Activated naive CD8-positive, alpha-beta T cell treated with anti-CD3 and anti-CD28 coated beads, Interleukin-2, amount 50 U/mL, for 24 hours (primary cell): ENCODE data around the gene WDR55.
"Not testable (repeated sequence)": the region's sequence is repeated elsewhere in the genome, so short reads cannot be mapped to it uniquely, and the experiment has no call there.

Source experiments
- ATAC-seq: fragments of 150-1000 bp; cut with Tn5 transposase; one replicate; pipeline ENCODE4 v1.10.0; 2021
- DNase-seq: peaks from one replicate; pipeline ENCODE4 v3.0.0; 2021
- H3K27ac Mint-ChIP-seq: one replicate; pipeline ENCODE4 v1.8.0; 2021; ENCODE audit warnings: mild to moderate bottlenecking, mixed read lengths
- H3K27me3 Mint-ChIP-seq: one replicate; pipeline ENCODE4 v1.8.0; 2021; ENCODE audit warnings: mixed read lengths
- H3K36me3 Mint-ChIP-seq: one replicate; pipeline ENCODE4 v1.8.0; 2021; ENCODE audit warnings: low read depth, mixed read lengths
- H3K4me1 Mint-ChIP-seq: one replicate; pipeline ENCODE4 v1.8.0; 2021; ENCODE audit warnings: mixed read lengths
- H3K4me3 Mint-ChIP-seq: one replicate; pipeline ENCODE4 v1.8.0; 2021; ENCODE audit warnings: mild to moderate bottlenecking, moderate library complexity, mixed read lengths
- H3K9me3 Mint-ChIP-seq: one replicate; pipeline ENCODE4 v1.8.0; 2021; ENCODE audit warnings: mixed read lengths

Gene WDR55, protein sequence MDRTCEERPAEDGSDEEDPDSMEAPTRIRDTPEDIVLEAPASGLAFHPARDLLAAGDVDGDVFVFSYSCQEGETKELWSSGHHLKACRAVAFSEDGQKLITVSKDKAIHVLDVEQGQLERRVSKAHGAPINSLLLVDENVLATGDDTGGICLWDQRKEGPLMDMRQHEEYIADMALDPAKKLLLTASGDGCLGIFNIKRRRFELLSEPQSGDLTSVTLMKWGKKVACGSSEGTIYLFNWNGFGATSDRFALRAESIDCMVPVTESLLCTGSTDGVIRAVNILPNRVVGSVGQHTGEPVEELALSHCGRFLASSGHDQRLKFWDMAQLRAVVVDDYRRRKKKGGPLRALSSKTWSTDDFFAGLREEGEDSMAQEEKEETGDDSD

DNA sequence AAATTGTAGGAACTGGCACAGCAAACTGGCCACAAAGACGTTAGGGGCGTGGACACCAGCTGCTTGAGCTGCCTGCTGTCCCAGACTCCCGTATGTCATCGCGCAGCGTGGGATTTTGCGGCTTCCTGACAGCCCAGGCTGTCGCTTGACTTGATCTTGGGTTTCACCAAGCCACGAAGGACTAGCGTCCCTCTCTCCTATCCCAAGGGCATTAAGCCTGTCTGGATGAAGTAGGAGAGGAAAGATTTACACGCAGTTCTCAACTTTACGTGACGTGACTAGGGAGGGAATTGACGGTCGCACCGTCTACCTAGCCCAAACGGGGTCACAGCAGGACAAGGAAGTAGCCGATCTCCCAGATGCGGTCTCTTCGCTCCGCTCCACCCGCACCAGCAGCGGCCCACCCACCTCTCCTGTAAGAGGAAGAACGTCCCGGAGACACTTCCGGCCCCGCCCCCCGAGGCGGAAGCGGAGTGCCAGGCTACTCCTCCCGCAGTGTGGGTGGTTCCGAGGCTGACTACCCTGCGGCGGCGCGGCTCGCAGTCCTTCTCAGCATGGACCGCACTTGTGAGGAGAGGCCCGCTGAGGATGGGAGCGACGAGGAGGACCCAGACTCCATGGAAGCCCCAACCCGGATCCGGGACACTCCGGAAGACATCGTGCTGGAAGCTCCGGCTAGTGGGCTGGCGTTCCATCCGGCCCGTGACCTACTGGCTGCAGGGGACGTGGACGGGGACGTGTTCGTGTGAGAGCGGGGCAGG, at the start of gene WDR55:
TSS of gene WDR55 (plus strand) at position 546 of the 761 bp plus-strand sequence. CDS start at position 555, 9 bp downstream.
- H3K9me3 Mint-ChIP-seq, result no peaks in the 10 kb centered on the region
- H3K4me1 Mint-ChIP-seq, result peaks cover 39% of the 10 kb centered on the region
- H3K27me3 Mint-ChIP-seq, result no peaks in the 10 kb centered on the region
- ATAC-seq, result peak; percentile 96
- DNase-seq, result peak; percentile 97
- H3K4me3 Mint-ChIP-seq, result peak within 1 kb of the TSS; percentile 99
- H3K36me3 Mint-ChIP-seq, result peaks cover 64% of the 10 kb centered on the region
- H3K27ac Mint-ChIP-seq, result peak within 1 kb of the TSS; percentile 98

DNA sequence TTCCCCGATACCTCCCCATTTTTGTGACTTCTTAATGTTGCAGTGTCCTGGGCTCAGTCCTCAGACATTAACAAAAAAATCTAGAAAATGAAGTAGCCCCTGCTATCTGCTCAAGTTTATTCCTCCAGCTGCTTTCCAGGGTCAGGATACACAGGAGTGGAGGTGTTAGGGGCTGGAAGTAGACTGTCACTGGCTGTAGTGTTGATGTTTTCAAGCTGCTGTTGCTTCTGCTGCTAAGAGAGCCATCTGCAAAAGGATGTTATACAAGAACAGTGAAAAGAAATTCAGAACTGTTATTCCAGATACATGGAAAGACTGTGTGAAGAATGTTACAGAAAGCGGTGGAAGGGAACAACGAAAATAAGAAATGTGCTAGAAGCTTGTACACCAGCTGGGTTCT, 42.4 kb upstream of the WDR55 start:
- no peak for DNase-seq
- Mint-ChIP-seq H3K9me3 (peaks cover 3% of the 10 kb centered on the region), H3K4me3 (no peak overlapping the region), H3K27me3 (peaks cover 17% of the 10 kb centered on the region), H3K27ac (no peak overlapping the region), H3K4me1 (no peaks in the 10 kb centered on the region), H3K36me3 (no peaks in the 10 kb centered on the region)
- ATAC-seq, result no peak

DNA sequence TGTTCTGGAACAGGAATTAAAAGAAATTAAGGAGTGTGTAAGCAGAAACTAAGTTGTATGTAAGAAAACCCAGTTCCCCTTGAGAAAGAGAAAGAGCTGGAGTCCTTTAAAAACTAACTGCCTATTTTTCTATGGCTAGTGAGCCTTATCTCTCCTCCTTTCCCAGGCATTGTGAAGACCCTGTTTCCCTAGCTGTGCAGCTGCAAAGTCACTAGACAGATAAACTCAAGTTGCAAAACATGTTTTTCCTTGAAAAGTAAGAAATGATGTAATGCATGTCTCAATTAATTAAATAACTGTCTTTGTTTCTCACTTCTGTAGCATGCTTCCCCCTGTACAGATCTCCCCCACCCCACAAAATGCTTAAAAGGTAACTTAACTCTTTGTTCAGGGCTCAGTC, 41.6 kb upstream of the WDR55 start:
- not testable (repeated sequence) for H3K36me3 Mint-ChIP-seq, H3K4me1 Mint-ChIP-seq, H3K4me3 Mint-ChIP-seq, DNase-seq, ATAC-seq, H3K27ac Mint-ChIP-seq
- H3K9me3 Mint-ChIP-seq, result peaks cover 10% of the 10 kb centered on the region
- peaks cover 20% of the 10 kb centered on the region for H3K27me3 Mint-ChIP-seq

DNA sequence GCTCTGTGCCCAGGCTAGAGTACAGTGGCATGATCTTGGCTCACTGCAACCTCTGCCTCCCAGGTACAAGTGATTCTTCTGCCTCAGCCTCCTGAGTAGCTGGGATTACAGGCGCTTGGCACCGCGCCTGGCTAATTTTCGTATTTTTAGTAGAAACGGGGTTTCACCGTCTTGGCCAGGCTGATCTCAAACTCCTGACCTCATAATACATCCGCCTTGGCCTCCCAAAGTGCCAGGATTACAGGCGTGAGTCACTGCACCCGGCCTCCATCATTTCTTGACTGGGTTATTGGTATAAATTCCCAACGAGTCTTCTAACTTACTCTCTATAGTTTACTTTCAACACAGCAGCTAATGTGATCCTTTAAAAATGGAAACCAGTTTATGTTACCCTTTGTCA, 39.8 kb upstream of the WDR55 start:
- H3K27ac Mint-ChIP-seq, H3K4me3 Mint-ChIP-seq, H3K36me3 Mint-ChIP-seq, ATAC-seq, H3K4me1 Mint-ChIP-seq, DNase-seq: not testable (repeated sequence)
- H3K27me3 Mint-ChIP-seq, result peaks cover 15% of the 10 kb centered on the region
- H3K9me3 Mint-ChIP-seq, result peaks cover 13% of the 10 kb centered on the region

DNA sequence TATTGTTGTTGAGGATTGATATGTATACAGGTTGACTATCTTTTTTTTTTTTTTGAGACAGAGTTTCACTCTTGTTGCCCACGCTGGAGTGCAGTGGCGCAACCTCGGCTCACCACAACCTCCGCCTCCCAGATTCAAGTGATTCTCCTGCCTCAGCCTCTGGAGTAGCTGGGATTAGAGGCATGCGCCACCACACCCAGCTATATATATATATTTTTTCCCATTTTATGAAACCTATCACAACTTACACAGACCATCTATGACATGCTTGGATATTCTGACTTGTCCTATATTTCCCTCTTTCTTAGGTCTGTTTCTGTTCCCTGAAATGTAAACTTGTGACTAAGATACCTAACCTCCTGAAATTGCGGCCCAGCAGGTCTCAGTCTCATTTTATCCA, 36.7 kb upstream of the WDR55 start:
- peaks cover 13% of the 10 kb centered on the region for H3K9me3 Mint-ChIP-seq
- H3K27ac Mint-ChIP-seq, result no peak overlapping the region
- no peak overlapping the region for H3K4me3 Mint-ChIP-seq
- H3K36me3 Mint-ChIP-seq, result peaks cover 2% of the 10 kb centered on the region
- no peak for DNase-seq
- H3K27me3 Mint-ChIP-seq, result peaks cover 16% of the 10 kb centered on the region
- peaks cover 13% of the 10 kb centered on the region for H3K4me1 Mint-ChIP-seq
- no peak for ATAC-seq

DNA sequence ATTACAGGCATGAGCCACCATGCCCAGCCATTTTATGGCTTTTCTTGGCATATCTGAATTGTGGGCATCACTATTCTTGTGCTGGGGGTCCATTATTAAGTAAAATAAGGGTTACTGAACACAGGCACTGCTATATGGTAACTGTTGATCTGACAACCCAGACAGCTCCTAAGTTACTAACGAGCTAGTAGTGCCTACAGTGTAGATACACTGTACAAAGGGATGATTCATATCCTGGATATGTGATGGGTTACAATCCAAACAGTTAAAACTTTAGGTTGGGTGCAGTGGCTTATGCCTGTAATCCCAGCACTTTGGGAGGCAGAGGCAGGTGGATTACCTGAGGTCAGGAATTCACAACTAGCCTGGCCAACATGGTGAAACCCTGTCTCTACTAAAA, 36.0 kb upstream of the WDR55 start:
- peaks cover 2% of the 10 kb centered on the region for H3K36me3 Mint-ChIP-seq
- H3K9me3 Mint-ChIP-seq, result peaks cover 13% of the 10 kb centered on the region
- no peak overlapping the region for H3K27ac Mint-ChIP-seq
- H3K27me3 Mint-ChIP-seq, result peaks cover 22% of the 10 kb centered on the region
- no peak overlapping the region for H3K4me3 Mint-ChIP-seq
- DNase-seq (no peak), ATAC-seq (no peak)
- peaks cover 20% of the 10 kb centered on the region for H3K4me1 Mint-ChIP-seq

DNA sequence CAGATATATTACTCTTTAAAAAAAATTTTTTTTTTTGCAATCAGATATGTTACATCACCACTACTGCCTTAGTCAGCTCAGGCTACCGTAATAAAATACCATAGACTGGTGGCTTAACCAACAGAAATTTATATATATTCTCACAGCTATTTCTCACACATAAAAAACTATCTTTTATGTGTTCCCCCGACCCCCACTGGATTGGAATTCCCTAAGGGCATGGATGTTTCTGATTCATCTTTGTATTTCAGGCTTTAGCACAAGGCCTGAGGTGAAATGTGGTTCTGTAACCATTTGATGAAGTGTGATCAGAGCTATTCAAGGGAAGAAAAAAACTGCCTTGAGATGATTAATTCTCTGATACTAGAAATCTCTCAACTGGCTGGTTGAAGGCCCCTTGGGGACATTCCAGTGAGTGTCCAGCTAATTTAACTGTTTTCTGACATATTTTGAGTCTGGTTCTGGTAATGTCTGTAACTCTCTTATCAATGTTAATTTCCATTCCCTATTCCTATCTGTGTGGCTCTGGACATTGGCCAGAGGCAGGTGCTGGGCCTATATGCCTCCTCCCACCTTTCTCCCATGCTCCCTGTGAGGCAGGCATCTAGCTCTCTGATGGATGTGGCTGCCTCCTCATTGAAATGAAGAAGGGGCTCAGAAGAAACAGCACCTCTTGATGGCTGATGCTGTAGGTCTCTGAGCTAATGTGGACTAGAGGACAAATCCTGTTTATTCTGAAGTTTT, 34.2 kb upstream of the WDR55 start:
- peaks cover 33% of the 10 kb centered on the region for H3K4me1 Mint-ChIP-seq
- DNase-seq, result no peak
- H3K9me3 Mint-ChIP-seq, result peaks cover 13% of the 10 kb centered on the region
- no peak overlapping the region for H3K4me3 Mint-ChIP-seq
- peaks cover 2% of the 10 kb centered on the region for H3K36me3 Mint-ChIP-seq
- peaks cover 24% of the 10 kb centered on the region for H3K27me3 Mint-ChIP-seq
- H3K27ac Mint-ChIP-seq, result no peak overlapping the region
- ATAC-seq, result no peak

DNA sequence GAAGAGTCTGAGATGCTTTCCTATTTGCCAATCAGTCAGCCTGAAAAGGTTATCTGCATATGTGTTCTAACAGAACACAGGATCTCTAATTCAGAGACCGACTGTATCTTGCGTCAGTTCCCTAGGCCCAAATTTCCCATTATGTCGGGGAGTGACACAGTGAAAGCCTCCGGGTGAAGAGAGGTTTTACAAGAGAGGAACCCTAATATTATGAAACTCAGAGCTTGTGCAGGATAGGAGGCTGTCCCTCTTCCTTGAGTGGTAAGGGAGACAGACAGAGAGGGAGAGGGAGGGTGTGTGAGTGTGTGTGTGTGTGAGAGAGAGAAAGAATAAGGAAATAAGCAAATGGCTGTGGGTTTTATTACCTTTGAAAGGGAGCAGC, 33.7 kb upstream of the WDR55 start:
- Mint-ChIP-seq H3K4me1 (peaks cover 33% of the 10 kb centered on the region), H3K4me3 (peak overlapping the region; percentile 25), H3K9me3 (peaks cover 13% of the 10 kb centered on the region), H3K27me3 (peaks cover 24% of the 10 kb centered on the region), H3K27ac (no peak overlapping the region), H3K36me3 (peaks cover 2% of the 10 kb centered on the region)
- no peak for ATAC-seq
- no peak for DNase-seq

DNA sequence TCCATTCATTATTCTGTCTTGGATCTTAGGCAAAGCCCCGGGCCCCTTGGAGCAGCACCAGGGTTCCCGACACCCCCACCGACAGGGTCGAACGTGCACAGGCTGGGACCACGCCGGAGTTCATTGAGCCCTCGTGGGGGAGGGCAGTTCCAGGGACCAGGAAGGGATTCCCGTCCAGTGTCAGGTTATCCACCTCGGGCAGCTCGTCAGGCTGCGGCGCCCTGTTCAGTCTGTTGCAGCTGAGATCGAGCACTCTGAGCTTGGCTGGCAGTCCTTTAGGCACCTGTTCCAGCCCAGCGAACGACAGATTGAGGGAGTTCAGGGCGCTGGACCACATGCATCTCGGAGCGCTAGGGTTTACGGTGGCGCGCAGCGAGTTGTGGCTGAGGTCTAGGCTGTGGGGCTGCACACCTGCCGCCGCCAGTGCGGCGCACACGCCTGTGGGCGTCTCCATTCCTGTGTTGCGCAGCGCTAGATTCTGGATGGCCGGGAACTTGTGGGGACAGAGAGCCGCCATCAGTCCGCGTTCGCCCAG, 32.8 kb upstream of the WDR55 start:
- peaks cover 2% of the 10 kb centered on the region for H3K36me3 Mint-ChIP-seq
- H3K27me3 Mint-ChIP-seq, result peaks cover 24% of the 10 kb centered on the region
- peak overlapping the region; percentile 75 for H3K4me3 Mint-ChIP-seq
- H3K4me1 Mint-ChIP-seq, result peaks cover 33% of the 10 kb centered on the region
- DNase-seq (no peak), ATAC-seq (peak; percentile 20)
- H3K9me3 Mint-ChIP-seq, result peaks cover 13% of the 10 kb centered on the region
- H3K27ac Mint-ChIP-seq, result no peak overlapping the region

DNA sequence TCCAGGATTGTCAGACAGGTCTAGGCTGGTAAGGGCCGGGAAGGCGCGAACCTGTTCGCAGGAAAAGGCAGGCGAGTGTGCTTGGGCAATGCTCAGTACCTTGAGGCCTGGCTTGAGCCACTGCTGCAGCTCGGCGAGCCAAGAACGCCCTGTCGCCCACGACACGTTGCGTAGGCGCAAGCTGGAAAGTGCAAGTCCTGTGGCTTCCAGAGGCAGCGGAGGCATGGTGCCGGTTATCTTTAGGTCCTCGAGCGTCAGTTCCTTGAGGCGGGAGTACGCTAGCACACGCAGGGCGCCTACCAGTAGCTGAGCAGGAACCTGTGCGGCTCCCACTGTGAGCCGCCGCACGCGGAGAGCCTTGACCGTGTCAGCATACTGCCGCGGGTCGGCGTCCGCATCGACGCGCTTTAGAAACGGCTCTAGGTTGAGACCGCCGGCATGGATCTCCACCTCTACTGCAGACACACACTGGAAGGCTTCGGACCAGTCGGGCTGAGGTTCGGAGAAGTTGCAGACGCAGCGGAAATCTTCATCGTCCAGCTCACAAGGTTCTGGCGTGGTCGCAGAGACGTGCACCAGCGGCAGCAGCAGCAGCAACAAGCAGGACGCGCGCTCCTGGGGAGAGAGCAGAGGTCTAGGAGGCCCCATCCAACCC, 32.2 kb upstream of the WDR55 start:
- Mint-ChIP-seq H3K9me3 (peaks cover 9% of the 10 kb centered on the region), H3K36me3 (peaks cover 2% of the 10 kb centered on the region), H3K27ac (peak overlapping the region; percentile 49), H3K4me3 (peak overlapping the region; percentile 75), H3K4me1 (peaks cover 33% of the 10 kb centered on the region), H3K27me3 (peaks cover 23% of the 10 kb centered on the region)
- peak; percentile 68 for ATAC-seq
- peak; percentile 50 for DNase-seq

DNA sequence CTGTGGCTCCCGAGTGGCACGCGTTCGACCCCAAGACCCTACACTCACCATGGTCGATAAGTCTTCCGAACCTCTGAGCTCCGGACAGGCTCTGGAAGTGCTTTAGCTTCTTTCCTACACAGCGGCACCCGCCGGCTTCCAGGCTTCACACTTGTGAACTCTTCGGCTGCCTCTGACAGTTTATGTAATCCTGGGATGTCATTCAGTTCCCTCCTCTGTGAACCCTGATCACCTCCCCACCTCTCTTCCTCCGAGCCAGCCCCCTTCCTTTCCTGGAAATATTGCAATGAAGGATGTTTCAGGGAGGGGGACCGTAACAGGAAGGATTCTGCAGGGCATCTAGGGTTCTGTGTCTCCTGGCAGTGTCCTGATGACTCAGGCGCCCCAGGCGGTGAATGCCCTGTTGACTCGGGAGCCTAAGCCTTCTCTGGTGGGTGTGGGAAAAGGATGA, 31.7 kb upstream of the WDR55 start, which contains the start of gene CD14:
TSS of gene CD14 (minus strand) at position 155 of the 451 bp plus-strand sequence. CDS start at position 51, 104 bp downstream.
- Mint-ChIP-seq H3K4me3 (peak within 1 kb of the TSS; percentile 75), H3K4me1 (peaks cover 34% of the 10 kb centered on the region), H3K36me3 (peaks cover 2% of the 10 kb centered on the region), H3K27me3 (peaks cover 22% of the 10 kb centered on the region), H3K27ac (peak within 1 kb of the TSS; percentile 49), H3K9me3 (peaks cover 3% of the 10 kb centered on the region)
- ATAC-seq (peak; percentile 7), DNase-seq (peak; percentile 25)

DNA sequence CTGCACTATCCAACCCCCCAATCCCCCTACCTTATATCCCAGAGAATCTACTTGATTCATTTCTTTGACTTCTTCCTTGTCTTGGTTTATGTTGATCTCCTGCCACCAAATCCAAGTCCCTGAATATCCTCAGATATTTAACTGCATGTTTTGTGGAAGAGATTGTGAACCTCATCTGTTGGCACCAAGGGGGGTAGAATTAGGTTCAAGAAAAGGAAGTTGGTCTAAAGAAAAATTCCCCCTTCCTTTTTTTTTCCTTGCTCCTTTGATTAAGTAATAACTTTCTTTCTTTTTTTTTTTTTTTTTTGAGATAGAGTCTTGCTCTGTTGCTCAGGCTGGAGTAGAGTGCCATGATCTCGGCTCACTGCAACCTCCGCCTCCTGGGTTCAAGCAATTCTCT, 31.2 kb upstream of the WDR55 start:
- Mint-ChIP-seq H3K27me3 (peaks cover 22% of the 10 kb centered on the region), H3K4me3 (peak overlapping the region; percentile 75), H3K4me1 (peaks cover 36% of the 10 kb centered on the region), H3K27ac (no peak overlapping the region), H3K36me3 (no peaks in the 10 kb centered on the region), H3K9me3 (no peaks in the 10 kb centered on the region)
- ATAC-seq (no peak), DNase-seq (no peak)

DNA sequence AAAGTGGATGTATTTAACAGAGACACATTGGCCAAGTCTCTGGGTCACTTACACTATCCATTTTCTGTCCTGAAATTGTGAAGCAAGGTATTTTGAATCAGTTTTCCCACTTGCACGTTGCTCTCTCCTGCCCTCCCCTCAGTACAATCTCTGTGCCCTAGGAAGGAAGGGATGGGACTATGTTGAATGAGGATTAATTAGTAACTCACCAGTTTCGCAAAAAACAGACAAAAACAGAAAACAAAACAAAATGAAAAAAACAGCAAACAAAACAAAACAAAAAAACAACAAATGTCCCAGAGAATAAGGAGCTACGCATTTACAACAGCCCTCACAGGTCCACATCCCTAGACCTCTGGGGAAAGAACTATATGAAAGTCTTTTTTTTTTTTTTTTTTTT, 30.6 kb upstream of the WDR55 start:
- Mint-ChIP-seq H3K9me3 (no peaks in the 10 kb centered on the region), H3K4me1 (peaks cover 42% of the 10 kb centered on the region), H3K27me3 (peaks cover 22% of the 10 kb centered on the region), H3K36me3 (no peaks in the 10 kb centered on the region), H3K4me3 (no peak overlapping the region), H3K27ac (no peak overlapping the region)
- no peak for ATAC-seq
- no peak for DNase-seq
